ENCODE data around the gene KCTD4. TPM values are rescaled to one million over a fixed set of nuclear protein-coding genes. Genes with fewer than 3 reads are reported as not detected.
A peak's percentile ranks its signal among the peaks of the same experiment; 100 is the strongest.
"Not testable (repeated sequence)": the region's sequence is repeated elsewhere in the genome, so short reads cannot be mapped to it uniquely, and the experiment has no call there.

Gene KCTD4
- polyA plus RNA-seq (2013): 0.01 TPM in 1 of 2 replicates, not detected in the other

DNA sequence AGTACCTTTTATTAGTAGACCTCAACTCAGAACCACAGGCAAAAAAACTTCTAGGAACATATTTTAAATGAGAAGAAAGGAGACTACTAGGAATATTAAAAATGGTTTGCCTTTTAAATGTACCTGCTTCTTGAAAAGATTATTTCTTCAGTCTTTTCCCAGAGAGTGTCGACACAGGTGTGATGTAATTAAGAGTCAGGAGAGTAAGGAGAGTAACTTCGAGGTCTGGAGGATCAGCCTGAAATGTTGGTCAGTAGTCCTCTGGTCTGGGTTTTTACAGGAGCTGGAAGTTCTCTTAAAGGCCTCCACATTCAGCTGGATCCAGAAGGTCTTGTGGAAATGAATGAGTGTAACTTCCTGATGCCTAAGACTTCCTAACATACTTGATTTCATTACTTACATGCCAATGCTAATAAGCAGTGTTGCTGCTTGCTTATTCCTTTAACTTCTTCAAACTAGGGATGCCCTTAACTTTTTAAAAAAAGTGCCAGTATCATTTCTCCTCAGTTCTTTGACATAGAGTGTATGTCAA, at the start of gene KCTD4:
KCTD4 (minus strand) TSS at position 345 of the 532 bp plus-strand sequence. CDS start 6,478 bp downstream, outside the sequence.
- Histone ChIP-seq H3K79me1 (ENCODE audit: low read length) (no peaks in the 10 kb centered on the region), H3K27me3 (ENCODE audit: insufficient read depth, low read length) (no peaks in the 10 kb centered on the region), H2BK5ac (ENCODE audit: low read depth, low read length, poor library complexity) (no peak within 1 kb of the TSS), H2AFZ (ENCODE audit: insufficient read depth, low read length, poor library complexity) (no peak within 1 kb of the TSS), H3K4me1 (ENCODE audit: control insufficient read depth in 1 of 2, insufficient read depth in 2 of 2, low read length in 2 of 2) (no peaks in the 10 kb centered on the region), H3K14ac (ENCODE audit: low read length) (no peak within 1 kb of the TSS), H3K9ac (ENCODE audit: low read length) (no peak within 1 kb of the TSS), H4K8ac (ENCODE audit: low read depth, low read length) (no peak within 1 kb of the TSS), H4K91ac (ENCODE audit: low read depth, low read length) (no peak within 1 kb of the TSS), H3K4me2 (ENCODE audit: low read length) (no peak within 1 kb of the TSS), H3K18ac (ENCODE audit: low read length) (no peak within 1 kb of the TSS), H3K23ac (ENCODE audit: low read length) (no peak within 1 kb of the TSS), H3K36me3 (ENCODE audit: control insufficient read depth in 1 of 2, insufficient read depth in 2 of 2, low read length in 2 of 2) (peaks cover 0 to 2% of the 10 kb centered on the region in 2 experiments), H2BK120ac (ENCODE audit: insufficient read depth, low read length, poor library complexity) (no peak within 1 kb of the TSS), H3K79me2 (ENCODE audit: control insufficient read depth, insufficient read depth, low read length, poor library complexity) (no peaks in the 10 kb centered on the region), H4K12ac (ENCODE audit: low read depth, low read length) (no peak within 1 kb of the TSS), H3K4ac (ENCODE audit: low read depth, low read length) (no peak within 1 kb of the TSS), H2AK5ac (ENCODE audit: low read length) (no peak within 1 kb of the TSS), H3K9me3 (ENCODE audit: insufficient read depth, low read depth, low read length) (no peaks in the 10 kb centered on the region), H3K4me3 (ENCODE audit: low read depth, low read length) (no peak within 1 kb of the TSS), H2BK12ac (ENCODE audit: low read length) (no peak within 1 kb of the TSS), H3K27ac (ENCODE audit: low read depth, low read length) (no peak within 1 kb of the TSS)
- DNase-seq: peak in 1 of 2 donors; percentile 29
- no CpG with 5 or more reads among the region's 2 CpGs for whole genome bisulfite sequencing (ENCODE audit: extremely low coverage, insufficient coverage, insufficient read length)

DNA sequence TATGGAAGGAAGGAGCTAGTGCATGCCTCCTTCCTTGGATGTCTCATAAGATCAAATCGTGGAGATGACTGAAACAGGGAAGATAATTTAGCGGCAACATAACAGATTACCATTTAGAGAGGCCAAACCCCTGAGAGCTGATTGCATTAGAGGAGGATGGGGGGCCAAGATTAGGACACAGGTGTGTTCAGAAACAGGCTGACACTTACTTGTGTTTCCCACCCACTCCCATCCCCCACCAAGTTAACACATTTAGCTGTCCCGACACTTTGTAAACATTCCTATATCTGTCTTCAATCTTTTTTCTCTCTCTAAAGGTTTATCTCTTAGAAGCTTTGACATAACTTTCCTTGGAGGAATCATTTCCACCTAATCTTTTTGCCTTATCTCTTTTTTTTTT, 48.8 kb upstream of the KCTD4 start:
- Histone ChIP-seq H3K27ac (ENCODE audit: low read depth, low read length) (no peak overlapping the region), H3K18ac (ENCODE audit: low read length) (no peak overlapping the region), H3K79me2 (ENCODE audit: control insufficient read depth, insufficient read depth, low read length, poor library complexity) (no peaks in the 10 kb centered on the region), H3K27me3 (ENCODE audit: insufficient read depth, low read length) (no peaks in the 10 kb centered on the region), H3K23ac (ENCODE audit: low read length) (no peak overlapping the region), H3K4me3 (ENCODE audit: low read depth, low read length) (no peak overlapping the region), H4K8ac (ENCODE audit: low read depth, low read length) (no peak overlapping the region), H2BK120ac (ENCODE audit: insufficient read depth, low read length, poor library complexity) (no peak overlapping the region), H3K9me3 (ENCODE audit: insufficient read depth, low read depth, low read length) (no peaks in the 10 kb centered on the region), H4K12ac (ENCODE audit: low read depth, low read length) (no peak overlapping the region), H3K4me1 (ENCODE audit: control insufficient read depth in 1 of 2, insufficient read depth in 2 of 2, low read length in 2 of 2) (no peaks in the 10 kb centered on the region), H2BK5ac (ENCODE audit: low read depth, low read length, poor library complexity) (no peak overlapping the region), H2AK5ac (ENCODE audit: low read length) (no peak overlapping the region), H3K9ac (ENCODE audit: low read length) (no peak overlapping the region), H3K14ac (ENCODE audit: low read length) (no peak overlapping the region), H3K4ac (ENCODE audit: low read depth, low read length) (no peak overlapping the region), H3K79me1 (ENCODE audit: low read length) (no peaks in the 10 kb centered on the region), H3K4me2 (ENCODE audit: low read length) (no peak overlapping the region), H2BK12ac (ENCODE audit: low read length) (no peak overlapping the region), H3K36me3 (ENCODE audit: control insufficient read depth in 1 of 2, insufficient read depth in 2 of 2, low read length in 2 of 2) (no peaks in the 10 kb centered on the region), H2AFZ (ENCODE audit: insufficient read depth, low read length, poor library complexity) (no peak overlapping the region), H4K91ac (ENCODE audit: low read depth, low read length) (no peak overlapping the region)
- DNase-seq: peak in 1 of 2 donors; percentile 34
- no CpG with 5 or more reads among the region's 3 CpGs for WGBS (ENCODE audit: extremely low coverage, insufficient coverage, insufficient read length)

DNA sequence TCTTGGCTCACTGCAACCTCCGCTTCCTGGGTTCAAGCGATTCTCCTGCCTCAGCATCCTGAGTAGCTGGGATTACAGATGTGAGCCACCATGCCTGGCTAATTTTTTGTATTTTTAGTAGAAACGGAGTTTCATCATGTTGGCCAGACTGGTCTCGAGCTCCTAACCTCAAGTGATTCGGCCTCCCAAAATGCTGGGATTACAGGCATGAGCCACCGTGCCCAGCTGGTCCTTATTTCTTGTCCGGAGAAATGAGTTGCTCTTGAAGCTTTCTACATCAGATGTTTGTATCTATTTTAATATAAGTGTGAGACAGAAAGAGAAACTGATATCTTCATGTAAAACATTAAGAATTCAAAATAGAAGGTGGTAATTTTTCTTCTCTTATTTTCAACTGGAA, 43.9 kb upstream of the KCTD4 start:
- not testable (repeated sequence) for H3K36me3 ChIP-seq (ENCODE audit: control insufficient read depth in 1 of 2, insufficient read depth in 2 of 2, low read length in 2 of 2); H3K79me1 ChIP-seq (ENCODE audit: low read length); H3K27ac ChIP-seq (ENCODE audit: low read depth, low read length); H3K23ac ChIP-seq (ENCODE audit: low read length); H3K9ac ChIP-seq (ENCODE audit: low read length); H2AFZ ChIP-seq (ENCODE audit: insufficient read depth, low read length, poor library complexity); H3K27me3 ChIP-seq (ENCODE audit: insufficient read depth, low read length); H4K8ac ChIP-seq (ENCODE audit: low read depth, low read length); H3K9me3 ChIP-seq (ENCODE audit: insufficient read depth, low read depth, low read length); H2BK120ac ChIP-seq (ENCODE audit: insufficient read depth, low read length, poor library complexity); H4K91ac ChIP-seq (ENCODE audit: low read depth, low read length); H3K4ac ChIP-seq (ENCODE audit: low read depth, low read length); H3K79me2 ChIP-seq (ENCODE audit: control insufficient read depth, insufficient read depth, low read length, poor library complexity); H3K4me3 ChIP-seq (ENCODE audit: low read depth, low read length); H3K14ac ChIP-seq (ENCODE audit: low read length); H2BK12ac ChIP-seq (ENCODE audit: low read length); H4K12ac ChIP-seq (ENCODE audit: low read depth, low read length); DNase-seq; H3K18ac ChIP-seq (ENCODE audit: low read length); H3K4me2 ChIP-seq (ENCODE audit: low read length); H2BK5ac ChIP-seq (ENCODE audit: low read depth, low read length, poor library complexity); H3K4me1 ChIP-seq (ENCODE audit: control insufficient read depth in 1 of 2, insufficient read depth in 2 of 2, low read length in 2 of 2); H2AK5ac ChIP-seq (ENCODE audit: low read length)
- WGBS (ENCODE audit: extremely low coverage, insufficient coverage, insufficient read length): no CpG with 5 or more reads among the region's 7 CpGs

DNA sequence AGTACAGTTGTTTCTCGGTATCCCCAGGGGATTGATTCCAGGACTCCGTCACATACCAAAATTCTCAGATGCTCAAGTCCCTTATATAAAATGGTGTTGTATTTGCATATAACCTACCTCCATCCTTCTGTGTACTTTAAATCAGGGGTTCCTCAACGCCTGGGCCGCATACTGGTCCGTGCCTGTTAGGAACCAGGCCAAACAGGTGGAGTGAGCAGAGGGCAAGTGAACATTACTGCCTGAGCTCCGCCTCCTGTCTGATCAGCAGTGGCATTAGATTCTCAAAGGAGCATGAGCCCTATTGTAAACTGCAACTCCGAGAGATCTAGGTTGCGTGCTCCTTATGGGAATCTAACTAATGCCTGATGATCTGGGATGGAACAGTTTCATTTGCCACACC, 42.2 kb upstream of the KCTD4 start:
- DNase-seq: no peak
- Histone ChIP-seq H3K27me3 (ENCODE audit: insufficient read depth, low read length) (no peaks in the 10 kb centered on the region), H3K4ac (ENCODE audit: low read depth, low read length) (no peak overlapping the region), H3K9me3 (ENCODE audit: insufficient read depth, low read depth, low read length) (no peaks in the 10 kb centered on the region), H3K18ac (ENCODE audit: low read length) (peak overlapping the region; percentile 65), H4K91ac (ENCODE audit: low read depth, low read length) (no peak overlapping the region), H2BK5ac (ENCODE audit: low read depth, low read length, poor library complexity) (no peak overlapping the region), H3K36me3 (ENCODE audit: control insufficient read depth in 1 of 2, insufficient read depth in 2 of 2, low read length in 2 of 2) (no peaks in the 10 kb centered on the region), H3K79me2 (ENCODE audit: control insufficient read depth, insufficient read depth, low read length, poor library complexity) (no peaks in the 10 kb centered on the region), H3K4me3 (ENCODE audit: low read depth, low read length) (no peak overlapping the region), H3K9ac (ENCODE audit: low read length) (no peak overlapping the region), H3K79me1 (ENCODE audit: low read length) (no peaks in the 10 kb centered on the region), H2BK12ac (ENCODE audit: low read length) (peak overlapping the region; percentile 58), H3K23ac (ENCODE audit: low read length) (no peak overlapping the region), H2BK120ac (ENCODE audit: insufficient read depth, low read length, poor library complexity) (peak overlapping the region; percentile 13), H3K4me1 (ENCODE audit: control insufficient read depth in 1 of 2, insufficient read depth in 2 of 2, low read length in 2 of 2) (no peaks in the 10 kb centered on the region), H3K4me2 (ENCODE audit: low read length) (no peak overlapping the region), H3K27ac (ENCODE audit: low read depth, low read length) (no peak overlapping the region), H4K12ac (ENCODE audit: low read depth, low read length) (peak overlapping the region; percentile 30), H4K8ac (ENCODE audit: low read depth, low read length) (no peak overlapping the region), H3K14ac (ENCODE audit: low read length) (no peak overlapping the region), H2AFZ (ENCODE audit: insufficient read depth, low read length, poor library complexity) (no peak overlapping the region), H2AK5ac (ENCODE audit: low read length) (no peak overlapping the region)
- no CpG with 5 or more reads among the region's 8 CpGs for WGBS (ENCODE audit: extremely low coverage, insufficient coverage, insufficient read length)

All from trophoblast cell (in vitro differentiated cells and primary cell).